ENCODE results near the gene GSDME. TPM values are rescaled to one million over a fixed set of nuclear protein-coding genes. Genes with fewer than 3 reads are reported as not detected.

Gene GSDME
- total RNA-seq, 1 donor from 2014 or later, result 22.3 TPM

GRCh38 chr7:24748521-24748920 lies 8.7 kb downstream of the GSDME start:
- H3K4me3 Mint-ChIP-seq (ENCODE audit: low read depth), result no peak overlapping the region
- no peak for TF ChIP-seq CTCF (IDR thresholded peaks at IDR 0.05; ENCODE audit: unreplicated experiment)
- H3K36me3 Mint-ChIP-seq (ENCODE audit: insufficient read depth), result peaks cover 19% of the 10 kb centered on the region
- no peak overlapping the region for H3K27ac Mint-ChIP-seq
- peaks cover 3% of the 10 kb centered on the region for H3K9me3 Mint-ChIP-seq (ENCODE audit: low read depth)
- no peak for DNase-seq (ENCODE audit: low spot score, unreplicated experiment)
- no peaks in the 10 kb centered on the region for H3K27me3 Mint-ChIP-seq
- H3K4me1 Mint-ChIP-seq (ENCODE audit: low read depth), result peaks cover 20% of the 10 kb centered on the region

- Mint-ChIP-seq H3K27me3 (no peaks in the 10 kb centered on the region), H3K27ac (peak overlapping the region; percentile 38), H3K4me3 (ENCODE audit: low read depth) (no peak overlapping the region), H3K36me3 (ENCODE audit: insufficient read depth) (peaks cover 20% of the 10 kb centered on the region), H3K9me3 (ENCODE audit: low read depth) (peaks cover 3% of the 10 kb centered on the region), H3K4me1 (ENCODE audit: low read depth) (peaks cover 11% of the 10 kb centered on the region)
- no peak for DNase-seq (ENCODE audit: low spot score, unreplicated experiment)
- no peak for TF ChIP-seq CTCF (IDR thresholded peaks at IDR 0.05; ENCODE audit: unreplicated experiment)
Measured at GRCh38 chr7:24745355-24745754, 11.9 kb downstream of the GSDME start.

- Mint-ChIP-seq H3K27me3 (no peaks in the 10 kb centered on the region), H3K4me3 (ENCODE audit: low read depth) (no peak overlapping the region), H3K4me1 (ENCODE audit: low read depth) (peaks cover 11% of the 10 kb centered on the region), H3K9me3 (ENCODE audit: low read depth) (peaks cover 7% of the 10 kb centered on the region), H3K27ac (no peak overlapping the region), H3K36me3 (ENCODE audit: insufficient read depth) (peaks cover 23% of the 10 kb centered on the region)
- DNase-seq (ENCODE audit: low spot score, unreplicated experiment), result no peak
- no peak for TF ChIP-seq CTCF (IDR thresholded peaks at IDR 0.05; ENCODE audit: unreplicated experiment)
Measured at GRCh38 chr7:24743471-24743870, 13.8 kb downstream of the GSDME start.

DNA sequence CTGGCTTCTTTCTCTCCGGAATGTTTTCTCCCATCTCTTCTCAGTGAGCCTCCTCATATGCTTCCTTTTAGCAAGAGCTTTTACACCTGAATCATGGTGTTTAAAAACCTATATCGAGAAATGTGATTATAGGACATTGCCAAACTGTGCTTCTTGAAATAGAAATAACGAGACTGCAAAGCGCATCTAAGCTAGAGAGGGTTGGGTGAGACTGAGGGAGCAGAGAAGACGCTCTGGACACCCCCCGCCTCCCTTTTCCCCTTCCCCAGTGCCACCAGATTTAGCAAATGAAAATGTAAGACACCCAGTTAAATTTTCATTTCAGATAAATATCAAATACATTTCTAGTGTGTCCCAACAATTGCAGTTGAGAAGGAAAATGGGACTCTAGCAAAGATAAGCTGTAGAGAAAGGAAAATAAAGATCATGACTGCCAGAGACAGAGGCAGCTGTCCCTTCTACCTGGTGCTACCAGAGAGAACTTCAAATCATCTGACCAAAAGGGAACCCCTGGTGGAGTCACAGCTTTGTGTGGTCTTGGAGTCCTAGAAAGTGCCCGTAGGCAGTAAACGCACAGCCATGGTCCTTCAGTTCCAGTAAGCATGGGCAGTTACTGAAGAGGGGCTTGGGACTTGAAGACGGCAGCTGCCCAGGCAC lies 14.6 kb downstream of the GSDME start:
- TF ChIP-seq CTCF (IDR thresholded peaks at IDR 0.05; ENCODE audit: unreplicated experiment), result no peak
- H3K4me1 Mint-ChIP-seq (ENCODE audit: low read depth), result peaks cover 11% of the 10 kb centered on the region
- peaks cover 10% of the 10 kb centered on the region for H3K9me3 Mint-ChIP-seq (ENCODE audit: low read depth)
- no peak for DNase-seq (ENCODE audit: low spot score, unreplicated experiment)
- H3K27me3 Mint-ChIP-seq, result no peaks in the 10 kb centered on the region
- no peak overlapping the region for H3K4me3 Mint-ChIP-seq (ENCODE audit: low read depth)
- H3K27ac Mint-ChIP-seq, result no peak overlapping the region
- peaks cover 26% of the 10 kb centered on the region for H3K36me3 Mint-ChIP-seq (ENCODE audit: insufficient read depth)

DNA sequence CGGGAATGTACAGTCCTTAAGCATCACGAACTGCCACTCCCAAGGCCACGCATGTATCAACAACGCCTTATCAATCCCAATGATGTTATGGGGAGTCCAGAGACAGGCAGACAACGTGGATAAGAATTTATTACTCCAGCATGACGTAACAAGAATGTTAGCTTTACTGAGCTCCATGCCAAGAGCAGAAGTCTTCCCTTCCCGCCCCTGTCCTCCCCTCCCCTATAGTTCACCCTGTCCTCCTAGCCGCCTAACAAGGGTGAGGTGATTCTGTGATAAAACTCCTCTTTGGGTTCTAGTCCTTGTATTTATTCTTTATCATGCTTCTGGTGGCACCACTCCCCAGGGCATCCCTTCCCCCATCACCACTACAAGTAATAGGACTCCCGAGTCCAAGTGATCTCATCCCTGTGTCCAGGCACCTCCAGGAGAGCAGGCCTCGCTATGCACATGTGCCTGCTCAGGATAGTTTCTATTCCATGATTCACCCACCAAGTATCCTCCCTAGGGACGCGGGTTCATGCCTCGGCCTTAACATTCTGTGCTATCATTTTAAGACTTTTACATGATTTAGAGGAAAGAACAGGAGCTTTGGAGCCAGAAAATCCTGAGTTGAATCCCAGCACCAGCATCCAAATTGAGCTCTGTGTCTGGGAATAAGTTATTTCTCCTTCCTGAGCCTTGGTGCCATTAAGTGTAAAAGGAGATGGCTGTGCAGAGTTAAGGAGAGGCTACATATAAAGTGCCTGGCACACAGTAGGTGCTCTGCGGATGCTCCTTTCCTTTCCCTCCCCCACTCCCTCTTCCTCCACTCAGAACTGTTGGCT lies 15.4 kb downstream of the GSDME start:
- Mint-ChIP-seq H3K4me3 (ENCODE audit: low read depth) (no peak overlapping the region), H3K27ac (no peak overlapping the region), H3K4me1 (ENCODE audit: low read depth) (peaks cover 11% of the 10 kb centered on the region), H3K9me3 (ENCODE audit: low read depth) (peaks cover 17% of the 10 kb centered on the region), H3K27me3 (no peaks in the 10 kb centered on the region), H3K36me3 (ENCODE audit: insufficient read depth) (peaks cover 31% of the 10 kb centered on the region)
- DNase-seq (ENCODE audit: low spot score, unreplicated experiment), result no peak
- no peak for TF ChIP-seq CTCF (IDR thresholded peaks at IDR 0.05; ENCODE audit: unreplicated experiment)

Measured in progenitor cell of endocrine pancreas (in vitro differentiated cells).